ENCODE measurements around the gene WDR27. TPM values are rescaled to one million over a fixed set of nuclear protein-coding genes. Genes with fewer than 3 reads are reported as not detected.
"Not testable (repeated sequence)": the region's sequence is repeated elsewhere in the genome, so short reads cannot be mapped to it uniquely, and the experiment has no call there.

Gene WDR27
- total and polyA plus RNA-seq, 4 donors, result 6.9 to 68.1 (median 31.4) TPM

GRCh38 chr6:169619650-169620049, 82.2 kb downstream of the WDR27 start:
- DNase-seq (no peak), ATAC-seq (ENCODE audit: insufficient read depth, low FRiP score) (no peak)
- Histone ChIP-seq H3K9me3 (ENCODE audit: control insufficient read depth in 4 of 4, insufficient read depth in 3 of 4, low read length in 3 of 4) (peaks cover 0 to 3% (median 0%) of the 10 kb centered on the region in 4 donors), H3K27me3 (ENCODE audit: control insufficient read depth in 3 of 3, insufficient read depth in 3 of 3, low read length in 2 of 3) (no peaks in the 10 kb centered on the region), H3K4me1 (ENCODE audit: control insufficient read depth in 5 of 5, insufficient read depth in 5 of 5, low read length in 5 of 5) (no peaks in the 10 kb centered on the region), H3K9ac (ENCODE audit: insufficient read depth in 1 of 2, low read length in 2 of 2) (no peak overlapping the region), H3K36me3 (ENCODE audit: control insufficient read depth in 4 of 4, insufficient read depth in 4 of 4, low read length in 4 of 4) (peaks cover 0 to 5% (median 0%) of the 10 kb centered on the region in 4 donors), H3K4me3 (no peak overlapping the region), H3K27ac (ENCODE audit: low read depth in 1 of 2, low read length in 1 of 2) (no peak overlapping the region)
- WGBS, 2 donors, result 90 to 93% methylated on average over 1 of the region's 1 CpG
- no peak for TF ChIP-seq CTCF (IDR thresholded peaks at IDR 0.05; ENCODE audit: control extremely low read depth, extremely low read depth)

- TF ChIP-seq CTCF (IDR thresholded peaks at IDR 0.05; ENCODE audit: control extremely low read depth, extremely low read depth), result no peak
- peaks cover 0 to 2% (median 0%) of the 10 kb centered on the region in 4 donors for H3K9me3 ChIP-seq (ENCODE audit: control insufficient read depth in 4 of 4, insufficient read depth in 3 of 4, low read length in 3 of 4)
- no peak overlapping the region for H3K4me3 ChIP-seq
- H3K36me3 ChIP-seq (ENCODE audit: control insufficient read depth in 4 of 4, insufficient read depth in 4 of 4, low read length in 4 of 4), result no peaks in the 10 kb centered on the region
- H3K4me1 ChIP-seq (ENCODE audit: control insufficient read depth in 5 of 5, insufficient read depth in 5 of 5, low read length in 5 of 5), result no peaks in the 10 kb centered on the region
- H3K27ac ChIP-seq (ENCODE audit: low read depth in 1 of 2, low read length in 1 of 2), result no peak overlapping the region
- H3K9ac ChIP-seq (ENCODE audit: insufficient read depth in 1 of 2, low read length in 2 of 2), result no peak overlapping the region
- ATAC-seq (ENCODE audit: insufficient read depth, low FRiP score) (no peak), DNase-seq (no peak)
- WGBS, 2 donors, result 87 to 89% methylated on average over 7 of the region's 7 CpGs
- no peaks in the 10 kb centered on the region for H3K27me3 ChIP-seq (ENCODE audit: control insufficient read depth in 3 of 3, insufficient read depth in 3 of 3, low read length in 2 of 3)
Observed at GRCh38 chr6:169618526-169619490, 83.0 kb downstream of the WDR27 start.

GRCh38 chr6:169617562-169617961, 84.3 kb downstream of the WDR27 start:
- Histone ChIP-seq H3K9ac (ENCODE audit: insufficient read depth in 1 of 2, low read length in 2 of 2) (no peak overlapping the region), H3K9me3 (ENCODE audit: control insufficient read depth in 4 of 4, insufficient read depth in 3 of 4, low read length in 3 of 4) (no peaks in the 10 kb centered on the region), H3K36me3 (ENCODE audit: control insufficient read depth in 4 of 4, insufficient read depth in 4 of 4, low read length in 4 of 4) (no peaks in the 10 kb centered on the region), H3K27me3 (ENCODE audit: control insufficient read depth in 3 of 3, insufficient read depth in 3 of 3, low read length in 2 of 3) (no peaks in the 10 kb centered on the region), H3K4me3 (no peak overlapping the region), H3K27ac (ENCODE audit: low read depth in 1 of 2, low read length in 1 of 2) (no peak overlapping the region), H3K4me1 (ENCODE audit: control insufficient read depth in 5 of 5, insufficient read depth in 5 of 5, low read length in 5 of 5) (no peaks in the 10 kb centered on the region)
- no peak for TF ChIP-seq CTCF (IDR thresholded peaks at IDR 0.05; ENCODE audit: control extremely low read depth, extremely low read depth)
- WGBS, 2 donors, result 95 to 96% methylated on average over 7 of the region's 7 CpGs
- ATAC-seq (ENCODE audit: insufficient read depth, low FRiP score) (no peak), DNase-seq (no peak)

- WGBS, 2 donors, result 97 to 100% methylated on average over 2 of the region's 2 CpGs
- not testable (repeated sequence) for DNase-seq; H3K9me3 ChIP-seq (ENCODE audit: control insufficient read depth in 4 of 4, insufficient read depth in 3 of 4, low read length in 3 of 4); H3K36me3 ChIP-seq (ENCODE audit: control insufficient read depth in 4 of 4, insufficient read depth in 4 of 4, low read length in 4 of 4); H3K27me3 ChIP-seq (ENCODE audit: control insufficient read depth in 3 of 3, insufficient read depth in 3 of 3, low read length in 2 of 3); H3K27ac ChIP-seq (ENCODE audit: low read depth in 1 of 2, low read length in 1 of 2); H3K4me1 ChIP-seq (ENCODE audit: control insufficient read depth in 5 of 5, insufficient read depth in 5 of 5, low read length in 5 of 5); H3K4me3 ChIP-seq; ATAC-seq (ENCODE audit: insufficient read depth, low FRiP score); H3K9ac ChIP-seq (ENCODE audit: insufficient read depth in 1 of 2, low read length in 2 of 2)
Observed at GRCh38 chr6:169608609-169609008, 93.2 kb downstream of the WDR27 start.
